Sigmoid colon (tissue), 4 donors: ENCODE data around the gene CASP7.

Experiments
- EP300 ChIP-seq, 4 donors: sonication (generic); formaldehyde crosslinking; IDR thresholded peaks; one replicate each; pipeline ENCODE4 v1.6.1; 2017; ENCODE audit warnings: antibody characterized with exemption in 4 of 4
- POLR2AphosphoS5 ChIP-seq, 4 donors: sonication (generic); formaldehyde crosslinking; IDR thresholded peaks; one replicate each; pipeline ENCODE4 v1.6.1; 2017; ENCODE audit warnings: antibody characterized with exemption in 4 of 4
- TF ChIP-seq, protein P1 (sequence below), 4 experiments: fragments of 450-650 bp in 3 of 4; fragments of 200-600 bp in 1 of 4; IDR thresholded peaks; one replicate each; pipeline ENCODE4 v1.5.1; 2016 to 2019; ENCODE audit warnings: antibody characterized with exemption in 4 of 4, mild to moderate bottlenecking in 3 of 4, moderate library complexity in 2 of 4

DNA sequence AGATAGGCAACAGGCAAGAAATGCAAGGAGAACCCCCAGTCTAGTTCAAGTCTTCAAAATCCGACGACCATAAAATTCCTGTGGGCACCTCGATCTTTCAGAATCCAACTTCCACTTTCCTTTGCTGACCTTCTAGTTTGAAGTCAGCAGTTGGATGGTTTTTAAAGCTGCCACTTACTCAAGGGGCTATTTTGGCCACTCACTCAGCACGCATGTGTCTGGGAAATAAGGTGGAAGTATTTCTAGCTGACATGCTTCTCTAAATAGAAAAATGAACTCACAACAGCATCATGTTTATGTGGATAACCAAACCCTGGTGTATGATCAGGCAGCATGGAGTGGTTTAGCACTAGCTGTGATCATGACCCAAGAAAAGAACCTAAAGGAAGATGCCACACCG, 15.8 kb upstream of the CASP7 start, which contains the start of gene NRAP:
- TF ChIP-seq EP300 (IDR thresholded peaks at IDR 0.05) (no peak), POLR2AphosphoS5 (IDR thresholded peaks at IDR 0.05) (no peak)
- TF ChIP-seq, protein P1, sequence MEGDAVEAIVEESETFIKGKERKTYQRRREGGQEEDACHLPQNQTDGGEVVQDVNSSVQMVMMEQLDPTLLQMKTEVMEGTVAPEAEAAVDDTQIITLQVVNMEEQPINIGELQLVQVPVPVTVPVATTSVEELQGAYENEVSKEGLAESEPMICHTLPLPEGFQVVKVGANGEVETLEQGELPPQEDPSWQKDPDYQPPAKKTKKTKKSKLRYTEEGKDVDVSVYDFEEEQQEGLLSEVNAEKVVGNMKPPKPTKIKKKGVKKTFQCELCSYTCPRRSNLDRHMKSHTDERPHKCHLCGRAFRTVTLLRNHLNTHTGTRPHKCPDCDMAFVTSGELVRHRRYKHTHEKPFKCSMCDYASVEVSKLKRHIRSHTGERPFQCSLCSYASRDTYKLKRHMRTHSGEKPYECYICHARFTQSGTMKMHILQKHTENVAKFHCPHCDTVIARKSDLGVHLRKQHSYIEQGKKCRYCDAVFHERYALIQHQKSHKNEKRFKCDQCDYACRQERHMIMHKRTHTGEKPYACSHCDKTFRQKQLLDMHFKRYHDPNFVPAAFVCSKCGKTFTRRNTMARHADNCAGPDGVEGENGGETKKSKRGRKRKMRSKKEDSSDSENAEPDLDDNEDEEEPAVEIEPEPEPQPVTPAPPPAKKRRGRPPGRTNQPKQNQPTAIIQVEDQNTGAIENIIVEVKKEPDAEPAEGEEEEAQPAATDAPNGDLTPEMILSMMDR (IDR thresholded peaks at IDR 0.05), result no peak
